Nephron (organoid): ENCODE results near the gene DUSP9.
"Not testable (repeated sequence)": the region's sequence is repeated elsewhere in the genome, so short reads cannot be mapped to it uniquely, and the experiment has no call there.

Source experiments
- H3K27ac Mint-ChIP-seq, 3 experiments: 2 replicates each; pipeline ENCODE4 v1.8.0; 2020; ENCODE audit warnings: mixed read lengths in 3 of 3, mild to moderate bottlenecking in 2 of 3, moderate library complexity in 1 of 3
- H3K27me3 Mint-ChIP-seq: 2 replicates; pipeline ENCODE4 v1.8.0; 2021; ENCODE audit warnings: low read depth, mild to moderate bottlenecking, moderate library complexity, mixed read lengths
- H3K36me3 Mint-ChIP-seq: 2 replicates; pipeline ENCODE4 v1.8.0; 2020; ENCODE audit warnings: low read depth, mixed read lengths
- H3K4me1 Mint-ChIP-seq: 2 replicates; pipeline ENCODE4 v1.8.0; 2020; ENCODE audit warnings: mixed read lengths
- H3K4me3 Mint-ChIP-seq, 3 experiments: 2 replicates each; pipeline ENCODE4 v1.8.0; 2020; ENCODE audit warnings: mild to moderate bottlenecking in 3 of 3, mixed read lengths in 3 of 3, moderate library complexity in 2 of 3
- H3K9me3 Mint-ChIP-seq: 2 replicates; pipeline ENCODE4 v1.8.0; 2020; ENCODE audit warnings: mixed read lengths
- TF ChIP-seq, protein P1 (sequence below), 3 experiments: fragments of 200-600 bp; sonication (generic); IDR thresholded peaks; one replicate each; pipeline ENCODE4 v1.5.0; 2021; ENCODE audit warnings: antibody characterized with exemption in 3 of 3; ENCODE audit not compliant: unreplicated experiment in 3 of 3

Gene DUSP9

DNA sequence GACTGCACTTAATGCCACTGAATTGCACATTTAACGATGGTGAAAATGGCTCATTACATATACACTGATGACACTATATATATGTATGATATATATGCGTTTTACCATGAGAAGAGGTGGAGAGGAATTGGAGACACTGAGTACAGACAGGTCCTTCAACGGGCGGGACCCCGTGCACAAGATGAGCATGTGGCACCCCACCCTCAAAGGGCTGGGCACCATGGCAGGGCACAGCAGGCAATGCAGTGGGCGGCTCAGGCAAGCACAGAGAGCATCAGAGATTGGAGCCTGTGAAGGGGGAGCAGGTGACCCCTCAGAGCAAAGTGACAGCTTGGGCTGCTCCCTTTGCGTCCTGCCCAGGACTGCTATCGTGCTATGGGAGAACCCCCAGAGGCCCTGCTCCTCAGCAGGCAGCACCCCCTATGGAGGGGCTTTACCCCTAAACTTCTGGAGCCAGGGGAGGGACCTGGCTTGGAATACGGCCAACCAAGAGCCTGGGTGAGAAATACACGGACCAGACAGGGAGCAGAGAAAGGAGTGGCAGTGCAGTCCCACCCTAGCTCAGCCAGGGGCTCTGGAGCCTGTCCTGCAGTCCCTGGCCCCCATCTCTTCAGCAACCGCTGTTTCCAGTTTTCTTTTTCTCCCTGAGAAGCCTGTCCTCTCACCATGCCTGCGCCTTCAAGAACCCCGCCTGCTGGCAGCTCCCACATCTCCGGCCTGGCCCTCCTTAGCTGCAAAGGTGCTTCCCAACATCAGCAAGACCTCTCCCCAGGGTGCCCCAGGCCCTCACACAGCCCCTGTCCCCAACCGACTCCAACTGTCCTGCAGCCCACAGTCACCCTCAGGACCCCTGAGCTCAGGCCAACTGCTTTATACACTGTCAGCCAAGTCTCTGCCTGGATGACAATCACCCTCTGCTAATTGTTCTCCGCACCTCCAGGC lies 51.2 kb downstream of the DUSP9 start:
- no peak overlapping the region for H3K4me3 Mint-ChIP-seq
- H3K4me1 Mint-ChIP-seq: peaks cover 14% of the 10 kb centered on the region
- peaks cover 4% of the 10 kb centered on the region for H3K27me3 Mint-ChIP-seq
- peaks cover 21% of the 10 kb centered on the region for H3K36me3 Mint-ChIP-seq
- no peak overlapping the region for H3K27ac Mint-ChIP-seq
- TF ChIP-seq, protein P1, sequence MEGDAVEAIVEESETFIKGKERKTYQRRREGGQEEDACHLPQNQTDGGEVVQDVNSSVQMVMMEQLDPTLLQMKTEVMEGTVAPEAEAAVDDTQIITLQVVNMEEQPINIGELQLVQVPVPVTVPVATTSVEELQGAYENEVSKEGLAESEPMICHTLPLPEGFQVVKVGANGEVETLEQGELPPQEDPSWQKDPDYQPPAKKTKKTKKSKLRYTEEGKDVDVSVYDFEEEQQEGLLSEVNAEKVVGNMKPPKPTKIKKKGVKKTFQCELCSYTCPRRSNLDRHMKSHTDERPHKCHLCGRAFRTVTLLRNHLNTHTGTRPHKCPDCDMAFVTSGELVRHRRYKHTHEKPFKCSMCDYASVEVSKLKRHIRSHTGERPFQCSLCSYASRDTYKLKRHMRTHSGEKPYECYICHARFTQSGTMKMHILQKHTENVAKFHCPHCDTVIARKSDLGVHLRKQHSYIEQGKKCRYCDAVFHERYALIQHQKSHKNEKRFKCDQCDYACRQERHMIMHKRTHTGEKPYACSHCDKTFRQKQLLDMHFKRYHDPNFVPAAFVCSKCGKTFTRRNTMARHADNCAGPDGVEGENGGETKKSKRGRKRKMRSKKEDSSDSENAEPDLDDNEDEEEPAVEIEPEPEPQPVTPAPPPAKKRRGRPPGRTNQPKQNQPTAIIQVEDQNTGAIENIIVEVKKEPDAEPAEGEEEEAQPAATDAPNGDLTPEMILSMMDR (IDR thresholded peaks at IDR 0.05; ENCODE audit: unreplicated experiment in 3 of 3): no peak
- H3K9me3 Mint-ChIP-seq: peaks cover 13% of the 10 kb centered on the region

DNA sequence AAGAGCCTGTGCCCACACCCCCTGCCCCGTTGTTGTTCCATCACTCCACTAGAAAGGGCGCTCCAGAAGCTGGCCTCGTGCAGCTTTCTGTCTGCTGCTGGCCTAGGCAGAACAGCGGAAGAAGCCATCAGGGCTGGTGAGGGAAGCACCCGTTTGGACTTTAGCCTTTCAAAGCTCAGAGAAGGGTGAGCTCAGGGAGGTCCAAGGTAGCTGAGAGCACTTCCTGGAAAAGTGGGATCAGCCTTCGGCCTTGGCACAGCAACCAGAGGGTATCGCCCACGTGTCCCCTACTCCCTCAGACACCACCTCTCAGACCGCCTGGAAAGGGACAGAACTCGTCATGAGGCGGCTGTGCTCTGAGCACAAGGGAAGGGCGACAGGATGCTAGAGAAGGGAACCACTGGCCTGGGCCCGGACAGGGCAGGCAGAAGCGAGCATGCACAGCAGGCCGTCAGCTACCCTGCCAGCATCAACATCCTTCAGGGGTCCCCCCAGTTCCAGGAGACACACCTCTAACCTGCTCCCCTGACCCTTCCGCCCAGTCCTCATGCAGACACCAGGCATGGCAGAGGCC lies 52.3 kb downstream of the DUSP9 start:
- Mint-ChIP-seq H3K9me3 (peaks cover 17% of the 10 kb centered on the region), H3K36me3 (peaks cover 21% of the 10 kb centered on the region), H3K4me1 (peaks cover 14% of the 10 kb centered on the region)
- not testable (repeated sequence) for H3K27ac Mint-ChIP-seq, H3K4me3 Mint-ChIP-seq, H3K27me3 Mint-ChIP-seq

DNA sequence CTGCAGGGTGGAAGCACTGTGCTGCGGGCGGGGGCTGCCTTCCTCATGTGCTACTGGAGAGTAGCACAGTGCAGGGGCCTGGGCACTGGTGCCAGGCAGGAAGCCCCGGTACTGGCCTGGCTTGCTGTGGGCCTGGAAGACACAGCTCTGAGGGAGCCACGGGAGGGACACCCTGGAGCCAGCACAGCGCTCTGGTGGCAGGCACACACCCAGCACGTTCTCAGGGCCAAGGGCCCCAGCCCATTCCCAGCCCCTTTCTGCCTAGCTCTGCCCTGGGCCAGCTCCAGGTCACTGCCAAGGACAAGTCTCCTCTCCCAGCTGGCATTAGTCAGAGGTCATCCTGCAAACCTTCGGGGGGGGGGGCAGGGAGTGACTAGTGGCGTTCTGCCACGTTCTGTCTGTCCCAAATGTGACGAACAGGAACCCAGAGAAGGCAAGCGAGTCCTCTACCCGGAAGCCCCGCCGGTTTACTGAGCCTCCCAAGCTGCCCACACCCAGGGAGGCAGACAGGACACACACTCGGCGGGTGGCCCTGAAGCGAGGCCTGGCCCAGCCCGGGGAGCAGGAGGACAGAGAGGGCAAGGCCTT lies 52.9 kb downstream of the DUSP9 start:
- Mint-ChIP-seq H3K4me1 (peaks cover 19% of the 10 kb centered on the region), H3K9me3 (peaks cover 21% of the 10 kb centered on the region), H3K36me3 (peaks cover 21% of the 10 kb centered on the region)
- H3K4me3 Mint-ChIP-seq, H3K27me3 Mint-ChIP-seq, H3K27ac Mint-ChIP-seq: not testable (repeated sequence)

DNA sequence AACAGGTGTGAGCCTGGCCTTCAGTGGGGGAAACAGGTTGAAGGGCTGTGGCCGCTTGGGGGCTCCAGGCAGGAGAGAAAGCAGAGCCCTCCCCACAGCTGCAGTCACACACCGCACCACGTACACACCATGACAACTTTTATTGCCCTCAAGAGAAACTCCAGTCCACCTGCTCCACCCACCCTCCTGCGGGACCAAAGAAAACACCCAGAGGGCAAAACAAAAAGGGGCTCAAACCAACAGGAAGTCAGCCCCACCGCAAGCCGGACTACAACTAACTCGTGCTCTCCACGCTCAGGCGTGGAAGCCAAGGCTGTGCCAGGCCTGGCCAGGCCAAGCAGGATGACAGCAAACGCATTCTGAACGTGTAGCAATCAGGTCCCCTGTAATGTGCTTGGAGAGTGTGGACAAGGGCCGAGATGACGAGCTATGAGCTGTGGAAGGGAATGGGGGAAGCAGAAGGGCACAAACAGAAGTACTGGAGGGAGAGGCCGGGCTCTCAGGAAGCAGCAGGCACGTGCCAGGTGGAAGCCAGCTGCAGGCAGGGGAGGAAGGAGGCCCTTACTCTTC lies 53.5 kb downstream of the DUSP9 start:
- Mint-ChIP-seq H3K27me3 (peaks cover 4% of the 10 kb centered on the region), H3K36me3 (peaks cover 21% of the 10 kb centered on the region), H3K9me3 (peaks cover 21% of the 10 kb centered on the region), H3K4me1 (peaks cover 21% of the 10 kb centered on the region), H3K4me3 (no peak overlapping the region), H3K27ac (no peak overlapping the region)
- TF ChIP-seq, protein P1 (IDR thresholded peaks at IDR 0.05; ENCODE audit: unreplicated experiment in 3 of 3): no peak
